Measurements from ENCODE around the gene SRGAP3. TPM values are rescaled to one million over a fixed set of nuclear protein-coding genes. Genes with fewer than 3 reads are reported as not detected.

The SRGAP3 gene
- total RNA-seq, 1 donor from 2014 or later, result 5.3 TPM

DNA sequence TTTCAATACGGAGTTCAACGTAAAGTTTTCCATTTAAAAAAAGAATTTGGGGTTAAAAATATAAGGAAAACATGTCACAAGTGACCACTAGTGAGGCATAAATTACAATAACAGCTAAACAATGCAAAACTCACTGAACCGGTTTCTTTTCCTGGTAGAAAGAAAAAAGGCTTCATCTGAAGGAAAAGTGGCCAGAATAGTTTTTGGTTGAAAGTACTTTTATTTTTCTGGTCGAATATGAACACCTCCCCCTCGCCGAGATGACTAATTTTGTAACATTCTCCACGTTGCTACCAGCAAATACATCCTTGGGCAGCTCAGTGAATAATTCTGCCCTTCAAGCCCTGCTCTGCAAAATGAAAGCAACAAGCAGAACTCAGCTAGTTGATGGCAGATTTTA is 3.9 kb upstream of the SRGAP3 start:
- no peak for DNase-seq (ENCODE audit: low read depth)

GRCh38 chr3:9251055-9251786 is 1.8 kb upstream of the SRGAP3 start:
- peak; percentile 74 for DNase-seq (ENCODE audit: low read depth)

DNA sequence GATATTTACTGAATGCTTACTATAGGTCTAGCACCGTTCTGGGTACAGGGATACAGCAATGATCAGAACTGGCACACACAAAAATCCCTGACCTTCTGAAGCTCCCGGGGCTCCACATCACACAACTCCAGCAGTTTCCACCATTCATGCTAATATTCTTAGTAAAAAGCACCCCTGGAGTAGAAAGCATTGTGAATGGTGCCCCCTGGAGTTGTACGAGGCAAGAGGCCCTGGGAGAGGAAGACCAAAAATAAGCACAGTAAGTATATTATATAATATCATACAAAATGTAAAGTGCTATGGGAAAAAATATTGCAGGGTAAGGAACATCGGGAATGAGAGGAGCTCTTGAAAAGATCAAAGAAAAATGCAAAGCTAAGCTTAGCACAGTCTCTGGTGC is 790 bp upstream of the SRGAP3 start:
- no peak for DNase-seq (ENCODE audit: low read depth)

- DNase-seq (ENCODE audit: low read depth), result no peak
Observed at GRCh38 chr3:9248522-9249271, 749 bp downstream of the SRGAP3 start.

DNA sequence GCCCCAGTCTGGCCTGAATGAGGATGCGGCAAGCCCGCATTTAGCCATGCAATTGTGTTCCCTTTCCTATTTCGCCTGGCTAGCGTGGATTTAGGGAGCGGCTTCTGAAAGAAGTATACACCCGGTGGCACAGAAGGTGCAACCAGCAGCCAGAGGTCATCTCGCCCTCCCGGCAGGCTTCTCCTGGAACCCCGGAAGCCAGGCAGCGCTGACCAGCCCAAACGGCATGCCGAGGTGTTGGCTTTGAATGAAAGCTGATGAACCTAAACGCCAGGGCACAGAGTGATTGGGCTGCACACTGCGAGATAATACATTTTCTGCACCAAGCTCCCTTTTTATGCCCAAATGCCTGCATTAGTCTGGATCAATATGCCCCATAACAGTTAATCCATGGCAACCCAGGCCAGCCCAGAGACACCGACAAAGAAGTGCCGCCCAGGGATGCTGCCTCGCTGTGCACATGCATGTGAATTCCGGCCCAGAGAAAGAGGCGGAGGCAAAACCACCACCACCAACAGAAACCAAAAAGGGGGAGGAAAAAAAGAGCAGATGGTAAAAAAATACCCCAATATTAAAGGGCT is 1.4 kb downstream of the SRGAP3 start:
- no peak for DNase-seq (ENCODE audit: low read depth)

DNA sequence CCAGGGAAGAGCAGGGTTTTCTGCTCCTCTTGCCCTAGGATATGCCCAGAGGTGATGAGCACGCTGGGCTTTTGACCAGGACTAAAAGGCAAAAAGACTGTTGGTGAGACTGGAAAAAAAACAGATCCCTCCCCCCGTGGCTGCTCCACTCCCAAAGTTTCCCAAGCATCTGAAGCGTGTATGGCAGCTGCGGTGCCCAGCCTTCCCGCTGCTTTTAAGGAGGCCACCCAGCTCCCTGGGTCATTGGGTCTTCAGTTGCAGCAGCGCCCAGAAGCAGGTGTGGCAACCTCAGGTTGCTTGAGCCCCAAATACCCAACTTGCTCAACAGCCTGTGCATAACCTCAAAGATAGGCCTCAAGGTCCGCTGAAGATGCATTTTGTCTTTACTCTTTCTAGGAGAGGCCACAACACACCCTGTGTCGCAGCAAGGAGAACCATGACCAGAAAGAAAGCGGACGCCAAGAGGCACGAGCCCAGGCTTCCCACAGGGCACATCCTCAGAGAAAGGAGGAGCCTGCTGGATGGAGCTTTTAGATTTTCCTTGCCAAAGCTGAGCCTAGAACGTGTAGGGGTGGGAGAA is 2.0 kb downstream of the SRGAP3 start:
- peak; percentile 13 for DNase-seq (ENCODE audit: low read depth)

DNA sequence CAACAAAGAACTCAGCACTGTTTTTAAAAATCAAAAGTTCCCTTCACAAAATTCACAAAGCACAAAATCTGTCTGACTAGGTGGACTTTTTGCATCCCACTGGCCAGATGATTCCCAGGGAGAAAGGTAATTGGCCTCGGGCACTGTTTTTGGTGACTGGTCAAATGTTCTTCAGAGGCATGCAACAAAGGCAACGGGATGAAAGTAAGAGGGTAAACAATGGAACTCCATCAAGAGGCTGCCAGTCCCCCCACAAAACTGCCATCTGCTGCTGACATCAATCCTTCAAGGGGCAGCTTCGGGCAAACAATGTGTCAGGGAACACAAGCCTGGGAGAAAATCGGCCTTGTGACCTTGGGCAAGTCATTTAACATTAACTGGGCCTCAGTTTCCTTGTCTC is 3.3 kb downstream of the SRGAP3 start:
- DNase-seq (ENCODE audit: low read depth), result no peak

DNA sequence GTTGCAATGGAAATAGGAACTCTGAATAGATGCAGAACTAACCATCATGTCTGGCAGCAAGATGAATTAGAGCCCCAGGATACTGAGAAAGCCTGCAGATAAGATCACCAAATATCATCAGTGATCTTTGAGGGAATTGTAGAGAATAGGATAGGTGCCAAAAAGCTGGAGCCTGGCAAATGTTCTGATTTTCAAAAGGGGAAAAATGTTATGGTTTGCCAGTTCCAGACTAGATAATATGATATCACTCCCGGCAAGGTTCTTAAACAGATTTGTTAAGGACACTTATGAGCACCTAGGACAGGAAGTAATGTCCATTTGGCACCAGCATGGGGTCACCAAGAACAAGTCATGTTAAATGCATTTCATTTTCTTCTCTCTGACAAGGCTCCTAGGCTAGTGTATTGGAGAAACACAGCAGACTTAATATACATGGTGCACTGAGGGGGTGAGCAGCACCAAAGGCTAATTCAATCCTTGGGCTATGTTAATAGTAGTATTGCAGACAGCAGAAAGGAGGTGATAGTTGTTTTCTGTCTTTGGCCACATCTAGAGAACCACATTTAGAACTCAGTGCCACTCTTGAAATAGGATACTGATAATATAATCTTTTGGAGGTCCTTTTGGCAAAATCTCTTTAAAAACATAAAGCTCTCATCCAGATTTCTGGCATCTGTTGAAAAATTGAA is 4.8 kb downstream of the SRGAP3 start:
- DNase-seq (ENCODE audit: low read depth), result no peak

DNA sequence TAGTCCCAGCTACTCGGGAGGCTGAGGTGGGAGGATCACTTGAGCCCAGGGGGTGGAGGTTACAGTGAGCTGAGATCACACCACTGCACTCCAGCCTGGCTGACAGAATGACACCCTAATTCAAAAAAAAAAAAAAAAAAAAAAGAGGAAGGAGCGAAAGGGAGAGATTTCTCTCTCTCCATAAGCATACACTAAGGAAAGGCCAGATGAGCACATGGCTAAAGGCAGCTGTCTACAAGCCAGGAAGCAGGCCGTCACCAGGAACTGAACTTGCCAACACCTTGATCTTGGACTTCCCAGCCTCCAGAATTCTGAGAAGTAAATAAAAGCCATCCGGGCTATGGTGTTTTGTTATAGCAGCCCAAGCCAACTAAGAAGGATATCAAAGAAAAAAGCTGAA is 7.5 kb downstream of the SRGAP3 start:
- DNase-seq (ENCODE audit: low read depth), result no peak

- no peak for DNase-seq (ENCODE audit: low read depth)
Observed at GRCh38 chr3:9239680-9240079, 9.8 kb downstream of the SRGAP3 start.

DNA sequence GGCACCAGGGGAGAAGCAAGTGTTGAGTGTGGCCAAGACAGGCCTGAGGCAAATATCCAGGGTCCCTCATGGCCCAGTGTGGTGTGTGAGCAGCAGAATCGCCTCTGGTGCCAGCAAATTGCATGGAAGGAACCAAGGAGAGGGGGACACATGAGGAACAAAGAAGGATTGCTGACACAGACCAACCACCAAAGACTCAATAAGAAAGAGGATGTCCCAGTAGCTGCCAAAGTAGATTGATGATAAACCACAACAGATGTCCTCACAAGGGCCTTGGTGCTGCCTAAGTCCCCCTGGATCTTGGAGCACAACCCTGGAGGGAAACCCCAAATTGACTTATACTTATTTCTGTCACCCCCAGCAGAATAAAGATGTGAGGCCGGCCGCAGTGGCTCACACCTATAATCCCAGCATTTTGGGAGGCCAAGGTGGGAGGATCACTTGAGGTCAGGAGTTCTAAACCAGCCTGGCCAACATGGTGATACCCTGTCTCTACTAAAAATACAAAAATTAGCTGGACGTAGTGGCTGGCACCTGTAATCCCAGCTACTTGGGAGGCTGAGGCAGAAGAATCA is 10.6 kb downstream of the SRGAP3 start:
- peak; percentile 13 for DNase-seq (ENCODE audit: low read depth)

- no peak for DNase-seq (ENCODE audit: low read depth)
Observed at GRCh38 chr3:9238276-9238675, 11.2 kb downstream of the SRGAP3 start.

GRCh38 chr3:9233814-9234600 is 15.4 kb downstream of the SRGAP3 start:
- DNase-seq (ENCODE audit: low read depth), result no peak

DNA sequence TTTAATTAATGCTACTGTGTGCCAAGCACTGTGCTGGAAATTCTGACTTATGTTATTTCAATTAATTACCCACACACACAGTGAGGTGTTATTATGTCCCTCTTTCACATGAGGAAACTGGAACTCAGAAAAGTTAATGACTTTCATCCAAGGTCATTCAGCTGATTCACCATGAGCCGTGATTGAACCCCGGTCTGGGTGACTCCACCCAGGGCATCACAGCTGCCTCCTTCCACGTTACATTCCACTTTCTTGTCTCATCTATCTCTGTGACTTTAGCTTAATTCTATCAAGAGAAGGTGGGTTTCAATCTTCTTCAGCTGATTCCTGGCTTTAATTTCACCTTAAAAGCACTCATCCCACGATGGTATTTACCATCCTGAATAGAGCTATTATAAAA is 16.3 kb downstream of the SRGAP3 start:
- DNase-seq (ENCODE audit: low read depth), result no peak

DNA sequence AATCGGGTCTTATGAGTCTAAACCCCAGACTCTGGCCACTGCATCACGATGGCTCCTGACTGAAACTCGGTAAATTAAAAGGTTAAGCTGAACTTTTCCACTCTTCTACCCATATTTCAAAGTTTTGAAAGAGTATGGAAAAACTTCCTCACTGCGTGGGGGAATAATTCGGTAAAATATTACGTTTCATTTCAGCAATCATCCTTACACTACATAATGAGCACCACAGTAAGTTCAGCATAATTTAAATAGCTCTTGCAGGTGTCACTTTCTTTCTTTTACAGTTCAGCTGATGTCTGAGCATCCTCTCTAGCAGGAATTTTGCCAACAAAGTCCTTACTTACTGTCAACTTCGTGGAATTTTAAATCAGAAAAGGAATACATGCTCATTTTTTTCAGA is 17.5 kb downstream of the SRGAP3 start:
- no peak for DNase-seq (ENCODE audit: low read depth)

DNA sequence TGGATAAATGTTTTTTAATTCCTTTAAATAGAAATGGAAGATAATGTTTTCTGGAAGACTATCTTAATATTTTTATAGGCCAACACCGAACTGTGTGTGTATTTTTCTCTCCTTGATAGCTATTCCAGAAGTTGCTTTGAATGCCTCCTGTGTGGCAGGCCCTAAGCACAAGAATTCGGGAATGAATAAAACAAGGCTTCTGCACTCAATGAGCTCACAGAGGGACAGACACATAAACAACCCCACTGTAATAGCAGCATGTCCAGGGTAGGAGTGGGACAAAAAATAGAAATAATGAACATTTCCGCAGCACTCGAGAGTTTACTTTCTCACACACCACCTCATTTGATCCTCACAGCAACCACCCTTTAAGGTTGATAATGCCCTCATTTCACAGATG is 18.0 kb downstream of the SRGAP3 start:
- no peak for DNase-seq (ENCODE audit: low read depth)

- DNase-seq (ENCODE audit: low read depth), result no peak
Observed at GRCh38 chr3:9231006-9231405, 18.4 kb downstream of the SRGAP3 start.

GRCh38 chr3:9230596-9230995 is 18.9 kb downstream of the SRGAP3 start:
- no peak for DNase-seq (ENCODE audit: low read depth)

GRCh38 chr3:9229879-9230278 is 19.6 kb downstream of the SRGAP3 start:
- DNase-seq (ENCODE audit: low read depth), result no peak

- peak; percentile 81 for DNase-seq (ENCODE audit: low read depth)
Observed at GRCh38 chr3:9229325-9229724, 20.1 kb downstream of the SRGAP3 start.
